Measurements from ENCODE around the gene EIF4G3. TPM values are rescaled to one million over a fixed set of nuclear protein-coding genes. Genes with fewer than 3 reads are reported as not detected.

EIF4G3 gene
- total and polyA plus RNA-seq, 10 of the 15 experiments (the other 5 are each of a cell fraction or from before 2014, with no cell fraction given) = 7.4 to 45.1 (median 29.1) TPM

GRCh38 chr1:21188235-21188634 lies 11.5 kb upstream of the EIF4G3 start:
- no peak overlapping the region for H3K4me2 ChIP-seq (ENCODE audit: control insufficient read depth, insufficient read depth)
- FAIRE-seq (no peak), DNase-seq (ENCODE audit: low read depth, low spot score) (no peak), ATAC-seq (no peak)
- no peak overlapping the region for H3K9ac ChIP-seq (ENCODE audit: control insufficient read depth, insufficient read depth, low read length)
- ChIA-PET SMC1A (ENCODE audit: uncharacterized antibody, unreplicated experiment) (interaction anchor here (0.9 to 3.1 kb wide), 2 partner anchors 11 to 206 kb away, joined by 3 to 11 read pairs; no protein-coding TSS in a partner anchor), CTCF (interaction anchor here (0.6 to 9.9 kb wide), 5 partner anchors 8 to 537 kb away, joined by 3 to 120 read pairs (median 3); no protein-coding TSS in a partner anchor), POLR2A (interaction anchor here (0.5 to 0.6 kb wide), 2 partner anchors 40 to 122 kb away, joined by 3 to 4 read pairs; no protein-coding TSS in a partner anchor), RAD21 (ENCODE audit: unreplicated experiment) (no interaction called here)
- H3K79me2 ChIP-seq (ENCODE audit: control insufficient read depth, insufficient read depth, low read length) = no peaks in the 10 kb centered on the region
- in situ Hi-C loops (cut with MboI) = loop anchor here (10.0 kb wide), 1 partner anchor 663 kb away; no protein-coding TSS in a partner anchor
- H3K36me3 ChIP-seq (ENCODE audit: control insufficient read depth in 2 of 2, insufficient read depth in 2 of 2, low read length in 1 of 2) = no peaks in the 10 kb centered on the region
- H3K9me3 ChIP-seq (replicated peaks; ENCODE audit: control insufficient read depth, insufficient read depth, low read length) = no peaks in the 10 kb centered on the region
- no peak overlapping the region for H3K27ac ChIP-seq (ENCODE audit: control insufficient read depth, insufficient read depth)
- no peaks in the 10 kb centered on the region for H3K27me3 ChIP-seq (replicated peaks in 1 of 2; ENCODE audit: control insufficient read depth in 2 of 2, insufficient read depth in 2 of 2, low read length in 1 of 2)
- intact Hi-C loops (cut with micrococcal nuclease; ENCODE audit: unreplicated experiment) = no loop called here
- H2AFZ ChIP-seq (ENCODE audit: control insufficient read depth, low read depth, low read length) = no peak overlapping the region
- H4K20me1 ChIP-seq (ENCODE audit: control insufficient read depth, insufficient read depth) = no peaks in the 10 kb centered on the region
- no peak overlapping the region for H3K4me3 ChIP-seq
- TF ChIP-seq STAT1 (conservative IDR thresholded peaks at IDR 0.05) (no peak), TAF1 (IDR thresholded peaks at IDR 0.05; ENCODE audit: borderline replicate concordance, low read depth, low read length) (no peak), KDM1A (IDR thresholded peaks at IDR 0.05; ENCODE audit: borderline replicate concordance) (no peak), RUNX3 (IDR thresholded peaks at IDR 0.05; ENCODE audit: low read length) (no peak)
- peaks cover 3% of the 10 kb centered on the region; the same call in 1 of the 2 replicates for H3K4me1 ChIP-seq (ENCODE audit: control insufficient read depth, insufficient read depth, low read length)
- no TSS peak for BruUV-seq (replicated peaks)
- WGBS (ENCODE audit: insufficient coverage, insufficient replicate concordance, low lambda C conversion rate, missing lambda C conversion rate) = 44% methylated on average over 3 of the region's 3 CpGs

DNA sequence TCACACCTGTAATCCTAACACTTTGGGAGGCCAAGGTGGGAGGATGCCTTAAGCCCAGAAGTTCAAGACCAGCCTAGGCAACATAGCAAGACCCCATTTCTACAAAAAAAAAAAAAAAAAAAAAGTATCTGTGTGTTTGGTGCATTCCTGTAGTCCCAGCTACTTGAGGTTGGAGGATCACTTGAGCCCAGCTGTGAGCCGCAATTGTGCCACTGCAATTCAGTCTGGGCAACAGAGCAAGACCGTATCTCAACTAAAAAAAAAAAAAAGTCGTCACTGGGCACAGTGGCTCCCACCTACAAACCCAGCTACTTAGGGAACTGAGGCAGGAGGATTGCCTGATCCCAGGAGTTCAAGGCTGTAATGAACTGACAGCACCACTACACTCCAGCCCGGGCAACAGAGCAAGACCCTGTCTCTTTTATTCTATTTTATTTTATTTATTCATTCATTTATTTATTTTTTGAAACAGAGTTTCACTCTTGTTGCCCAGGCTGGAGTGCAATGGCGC lies 8.6 kb upstream of the EIF4G3 start:
- Histone ChIP-seq H3K9ac (ENCODE audit: control insufficient read depth, insufficient read depth, low read length) (no peak overlapping the region), H2AFZ (ENCODE audit: control insufficient read depth, low read depth, low read length) (no peak overlapping the region), H3K36me3 (ENCODE audit: control insufficient read depth in 2 of 2, insufficient read depth in 2 of 2, low read length in 1 of 2) (no peaks in the 10 kb centered on the region), H3K4me1 (ENCODE audit: control insufficient read depth, insufficient read depth, low read length) (peaks cover 3% of the 10 kb centered on the region; the same call in 1 of the 2 replicates), H3K9me3 (replicated peaks; ENCODE audit: control insufficient read depth, insufficient read depth, low read length) (no peaks in the 10 kb centered on the region), H3K4me3 (no peak overlapping the region), H3K27ac (ENCODE audit: control insufficient read depth, insufficient read depth) (no peak overlapping the region), H3K79me2 (ENCODE audit: control insufficient read depth, insufficient read depth, low read length) (no peaks in the 10 kb centered on the region), H3K27me3 (replicated peaks in 1 of 2; ENCODE audit: control insufficient read depth in 2 of 2, insufficient read depth in 2 of 2, low read length in 1 of 2) (no peaks in the 10 kb centered on the region), H3K4me2 (ENCODE audit: control insufficient read depth, insufficient read depth) (no peak overlapping the region), H4K20me1 (ENCODE audit: control insufficient read depth, insufficient read depth) (no peaks in the 10 kb centered on the region)
- DNase-seq (ENCODE audit: low read depth, low spot score) = no peak
- no peak for FAIRE-seq
- no TSS peak for BruUV-seq (replicated peaks)
- TF ChIP-seq RAD51 (IDR thresholded peaks at IDR 0.05) (no peak), IKZF1 (conservative IDR thresholded peaks at IDR 0.05) (no peak), CREB1 (IDR thresholded peaks at IDR 0.05; ENCODE audit: low read depth) (no peak), YBX1 (IDR thresholded peaks at IDR 0.05) (no peak)
- no peak for ATAC-seq
- in situ Hi-C loops (cut with MboI) = loop anchor here (10.0 kb wide), 1 partner anchor 660 kb away; no protein-coding TSS in a partner anchor
- WGBS (ENCODE audit: insufficient coverage, insufficient replicate concordance, low lambda C conversion rate, missing lambda C conversion rate) = 71% methylated on average over 5 of the region's 5 CpGs
- intact Hi-C loops (cut with micrococcal nuclease; ENCODE audit: unreplicated experiment) = no loop called here
- SMC1A ChIA-PET (ENCODE audit: uncharacterized antibody, unreplicated experiment) = interaction anchor here (0.6 to 2.8 kb wide), 8 partner anchors 10 to 440 kb away, joined by 3 to 20 read pairs (median 4); no protein-coding TSS in a partner anchor
- CTCF ChIA-PET = interaction anchor here (0.6 to 5.6 kb wide), 2 partner anchors 10 to 411 kb away, joined by 3 to 35 read pairs; no protein-coding TSS in a partner anchor
- POLR2A ChIA-PET = interaction anchor here (0.6 kb wide), 1 partner anchor 67 kb away, joined by 3 read pairs; no protein-coding TSS in a partner anchor
- RAD21 ChIA-PET (ENCODE audit: unreplicated experiment) = interaction anchor here (0.7 to 3.0 kb wide), 3 partner anchors 10 to 264 kb away, joined by 3 to 14 read pairs (median 3); no protein-coding TSS in a partner anchor

All from GM12878 (cell line).